GM06990 (cell line): ENCODE data around the gene RBM4.

Source experiments
- DNase-seq: peaks from one replicate; pipeline ENCODE4 v3.0.0-alpha.2; 2011; ENCODE audit not compliant: insufficient read length; ENCODE audit errors: extremely low read depth
- H3K27me3 ChIP-seq: replicated peaks from 2 replicates; pipeline ENCODE4 v1.6.0; 2011; ENCODE audit warnings: low read length; ENCODE audit not compliant: control insufficient read depth, insufficient read depth
- H3K36me3 ChIP-seq: 2 replicates; pipeline ENCODE4 v1.5.1; 2011; ENCODE audit warnings: low read length; ENCODE audit not compliant: control insufficient read depth, insufficient read depth
- H3K4me3 ChIP-seq: replicated peaks from 2 replicates; pipeline ENCODE4 v1.5.1; 2011; ENCODE audit warnings: low read depth, mild to moderate bottlenecking, control low read depth, low read length
- CTCF ChIP-seq: IDR thresholded peaks from 2 replicates; pipeline ENCODE4 v1.5.1; 2011; ENCODE audit warnings: low read length, control low read depth, mild to moderate bottlenecking, inconsistent platforms; ENCODE audit not compliant: insufficient read depth, poor library complexity, severe bottlenecking

The RBM4 gene

GRCh38 chr11:66680966-66681645, 42.6 kb downstream of the RBM4 start:
- Histone ChIP-seq H3K27me3 (no peaks in the 10 kb centered on the region), H3K36me3 (no peaks in the 10 kb centered on the region; the same call in 1 of the 2 replicates), H3K4me3 (no peak overlapping the region)
- TF ChIP-seq CTCF, result no peak
- DNase-seq, result no peak

- Histone ChIP-seq H3K36me3 (no peaks in the 10 kb centered on the region), H3K4me3 (no peak overlapping the region), H3K27me3 (no peaks in the 10 kb centered on the region)
- DNase-seq, result no peak
- no peak for TF ChIP-seq CTCF
Observed at GRCh38 chr11:66683877-66684276, 45.4 kb downstream of the RBM4 start.

GRCh38 chr11:66684635-66685034, 46.1 kb downstream of the RBM4 start:
- TF ChIP-seq CTCF, result no peak
- Histone ChIP-seq H3K27me3 (no peaks in the 10 kb centered on the region), H3K36me3 (no peaks in the 10 kb centered on the region), H3K4me3 (no peak overlapping the region)
- no peak for DNase-seq

GRCh38 chr11:66685276-66686099, 47.0 kb downstream of the RBM4 start:
- Histone ChIP-seq H3K4me3 (no peak overlapping the region), H3K27me3 (no peaks in the 10 kb centered on the region), H3K36me3 (no peaks in the 10 kb centered on the region)
- DNase-seq, result no peak
- TF ChIP-seq CTCF, result no peak

- no peak for TF ChIP-seq CTCF
- DNase-seq, result no peak
- Histone ChIP-seq H3K36me3 (no peaks in the 10 kb centered on the region), H3K4me3 (no peak overlapping the region), H3K27me3 (no peaks in the 10 kb centered on the region)
Observed at GRCh38 chr11:66686100-66686785, 47.7 kb downstream of the RBM4 start.
